Muscle layer of duodenum (tissue), 2 donors: ENCODE results near the gene UNC13C.

ENCODE experiments used
- H3K27ac ChIP-seq: one replicate; pipeline ENCODE4 v1.7.0; 2013; ENCODE audit warnings: mild to moderate bottlenecking, low read length
- H3K27me3 ChIP-seq: one replicate; pipeline ENCODE4 v1.7.0; 2013; ENCODE audit warnings: low read depth, mild to moderate bottlenecking, control low read depth, low read length
- H3K36me3 ChIP-seq, 2 donors: one replicate each; pipeline ENCODE4 v1.7.0; 2013; ENCODE audit warnings: low read length in 2 of 2, control low read depth in 1 of 2, mild to moderate bottlenecking in 1 of 2; ENCODE audit not compliant: insufficient read depth in 2 of 2, control insufficient read depth in 1 of 2
- H3K4me1 ChIP-seq, 2 donors: one replicate each; pipeline ENCODE4 v1.7.0; 2013; ENCODE audit warnings: low read length in 2 of 2, mild to moderate bottlenecking in 2 of 2, control low read depth in 1 of 2, moderate library complexity in 1 of 2; ENCODE audit not compliant: insufficient read depth in 2 of 2, control insufficient read depth in 1 of 2
- H3K4me3 ChIP-seq, 2 donors: one replicate each; pipeline ENCODE4 v1.7.0; 2013; ENCODE audit warnings: low read length in 2 of 2, low read depth in 1 of 2, mild to moderate bottlenecking in 1 of 2
- H3K9me3 ChIP-seq, 2 donors: one replicate each; pipeline ENCODE4 v1.7.0; 2013; ENCODE audit warnings: low read length in 2 of 2, control low read depth in 1 of 2, mild to moderate bottlenecking in 1 of 2; ENCODE audit not compliant: control insufficient read depth in 1 of 2
- donor health status: healthy.

The UNC13C gene

DNA sequence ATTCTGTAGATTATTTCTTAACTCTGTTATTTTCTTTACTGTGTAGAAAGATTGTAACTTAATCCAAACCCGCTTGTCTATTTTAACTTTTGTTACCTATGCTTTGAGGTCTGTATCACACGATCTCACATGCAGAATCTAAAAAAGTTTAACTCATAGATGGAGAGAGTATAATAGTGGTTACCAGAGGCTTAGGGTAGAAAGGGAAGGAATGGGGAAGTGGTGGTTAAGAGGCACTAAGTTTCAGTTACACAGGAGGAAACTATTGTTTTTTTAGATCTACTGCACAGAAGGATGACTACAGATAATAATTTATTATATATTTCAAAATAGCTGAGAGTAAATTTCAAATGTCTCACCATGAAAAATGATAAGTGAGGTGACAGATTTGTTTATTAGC, 703.3 kb downstream of the UNC13C start:
- H3K4me1 ChIP-seq = no peaks in the 10 kb centered on the region
- no peak overlapping the region for H3K4me3 ChIP-seq
- H3K36me3 ChIP-seq = no peaks in the 10 kb centered on the region
- H3K9me3 ChIP-seq = no peaks in the 10 kb centered on the region
- H3K27ac ChIP-seq = no peak overlapping the region
- H3K27me3 ChIP-seq = no peaks in the 10 kb centered on the region
